ENCODE results near the gene NOTCH4.

Gene NOTCH4

DNA sequence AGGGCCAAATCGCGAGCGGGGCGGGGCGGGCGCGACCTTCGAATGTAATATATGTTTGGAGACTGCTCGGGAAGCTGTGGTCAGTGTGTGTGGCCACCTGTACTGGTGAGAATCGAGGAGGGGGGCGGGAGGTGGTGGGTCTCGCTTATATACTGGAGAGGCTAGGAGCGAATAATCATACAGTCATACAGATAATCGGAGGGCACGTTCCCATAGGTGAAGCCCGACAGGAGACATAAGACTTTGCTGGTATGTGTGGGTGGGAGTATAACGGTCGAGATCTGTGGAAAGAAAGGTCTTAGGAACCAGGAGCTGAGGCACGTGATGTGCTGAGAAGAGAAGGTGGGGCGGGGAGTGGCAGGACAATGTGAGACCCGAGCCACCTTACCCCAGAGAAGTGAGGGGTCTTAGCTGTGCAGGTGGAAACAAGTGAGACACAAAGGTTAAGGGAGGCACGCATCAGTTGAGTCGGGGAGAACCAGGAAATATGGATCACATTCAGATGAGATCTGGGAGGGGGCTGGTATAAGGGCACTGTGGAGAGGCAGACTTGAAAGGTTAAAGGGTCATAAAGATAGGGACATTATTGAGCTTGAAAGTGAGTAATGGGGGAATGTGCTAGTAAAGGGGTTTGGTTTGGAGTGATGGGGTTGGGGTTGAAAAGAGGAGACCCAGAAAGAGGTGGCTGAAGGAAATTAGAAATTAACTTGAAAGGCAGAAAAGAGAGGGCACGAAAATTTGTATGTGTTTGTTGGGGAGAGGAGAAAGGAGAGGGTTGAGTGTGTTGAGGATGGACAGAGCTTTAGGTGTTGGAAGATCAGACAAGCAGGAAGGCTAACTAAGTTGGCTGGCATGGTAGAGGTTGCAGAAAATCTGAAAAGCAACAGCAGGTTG is 45.1 kb downstream of the NOTCH4 start:
- no peak for DNase-seq

DNA sequence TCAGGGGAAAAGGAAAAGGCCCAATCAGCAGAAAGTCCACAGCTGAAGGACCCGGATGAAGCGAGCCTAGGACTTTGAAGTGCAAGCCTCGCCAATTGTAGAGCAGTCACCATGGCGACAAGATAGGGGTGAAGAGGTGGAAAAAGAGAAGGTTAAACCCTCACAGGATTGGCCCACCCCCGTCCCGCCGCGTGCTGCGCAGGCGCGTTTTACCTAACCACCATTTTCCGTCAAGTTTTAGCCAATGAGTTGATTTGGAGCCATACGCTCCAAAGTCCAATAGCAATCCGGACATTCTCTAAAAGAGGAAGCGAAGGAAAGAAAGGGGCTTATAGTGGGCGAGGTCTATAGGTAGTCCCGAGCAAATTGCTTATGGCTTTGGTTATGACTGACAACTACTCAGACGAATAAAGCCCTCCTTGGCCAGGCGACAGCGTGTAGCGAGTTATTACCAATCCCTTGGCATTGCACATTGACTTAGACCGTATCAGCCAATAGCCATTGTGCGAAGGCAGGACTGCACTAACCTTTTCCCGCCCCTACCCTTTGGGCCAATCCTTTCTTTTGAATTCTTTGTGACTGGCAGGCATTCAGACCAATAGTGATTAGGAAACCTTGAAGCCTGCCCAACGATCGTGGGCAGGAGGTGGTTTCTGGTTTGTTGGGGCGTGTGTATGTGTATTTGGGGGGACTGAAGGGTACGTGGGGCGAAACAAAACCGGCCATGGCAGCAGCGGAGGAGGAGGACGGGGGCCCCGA is 45.9 kb downstream of the NOTCH4 start, which contains the start of gene RNF5:
RNF5 (plus strand) TSS at position 618 of the 759 bp plus-strand sequence; CDS start at position 725, 107 bp downstream.
- DNase-seq, result peak; percentile 99

DNA sequence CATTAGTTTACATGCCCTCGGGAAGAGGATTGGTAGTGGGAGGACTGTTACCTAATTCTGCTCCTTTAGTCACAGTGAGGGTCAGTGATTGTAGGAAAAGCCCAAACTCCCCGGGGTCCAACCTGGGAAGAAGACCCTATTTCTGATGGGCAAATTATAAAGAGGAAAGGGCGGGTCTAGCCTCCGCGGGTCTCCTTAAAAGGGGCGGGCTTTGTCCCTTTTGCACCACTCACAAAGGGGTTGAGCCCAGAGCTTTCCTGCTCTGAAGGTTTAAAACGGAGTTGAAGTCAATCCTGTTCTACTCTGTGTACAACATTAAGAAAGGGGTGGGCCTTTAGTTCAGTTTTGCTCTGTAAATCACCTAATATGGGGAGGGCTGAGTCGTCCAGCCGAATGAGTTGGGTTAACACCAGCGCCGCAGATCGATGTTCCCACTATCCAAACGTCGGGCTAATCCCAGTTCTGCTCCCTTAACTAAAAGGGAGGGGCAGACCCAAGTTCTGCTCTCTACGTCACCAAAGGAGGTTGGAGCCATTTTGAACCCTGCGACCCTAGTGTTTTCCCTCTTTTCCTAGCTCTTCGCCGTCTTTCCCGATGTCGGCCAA is 46.6 kb downstream of the NOTCH4 start:
- DNase-seq, result peak; percentile 73

DNA sequence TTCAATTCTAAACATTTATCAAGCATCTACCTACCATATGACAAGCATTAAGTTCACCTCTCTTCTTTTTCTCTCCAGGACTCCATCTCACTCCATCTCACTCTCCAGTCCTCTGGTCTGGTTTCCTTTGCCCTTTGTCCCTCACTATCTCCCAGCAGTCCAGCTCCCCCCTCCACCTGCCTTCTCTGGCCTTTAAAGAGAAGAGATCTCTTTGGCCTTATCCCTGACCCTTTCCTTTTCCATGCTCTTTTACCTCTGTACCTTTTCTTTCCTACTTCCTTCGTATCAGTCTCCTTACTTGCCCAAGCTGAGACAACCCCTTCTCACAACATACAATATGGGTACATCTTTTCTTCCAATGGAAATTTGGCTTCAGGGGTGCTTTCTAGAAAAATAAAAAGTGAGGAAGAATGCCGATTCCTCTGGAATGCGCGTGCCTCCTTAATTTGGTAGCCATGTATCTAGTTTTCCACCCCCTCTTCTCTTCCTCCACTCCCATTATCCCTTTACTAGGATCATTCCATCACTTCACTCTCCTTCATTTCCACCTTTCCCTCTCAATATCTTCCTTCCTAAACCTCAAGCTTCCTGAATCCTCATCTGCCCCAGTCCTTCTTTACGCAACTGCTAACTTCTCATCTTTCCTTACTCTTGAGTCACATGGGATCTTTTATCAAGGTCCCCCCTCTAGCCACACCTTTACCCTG is 47.2 kb downstream of the NOTCH4 start:
- DNase-seq, result no peak

DNA sequence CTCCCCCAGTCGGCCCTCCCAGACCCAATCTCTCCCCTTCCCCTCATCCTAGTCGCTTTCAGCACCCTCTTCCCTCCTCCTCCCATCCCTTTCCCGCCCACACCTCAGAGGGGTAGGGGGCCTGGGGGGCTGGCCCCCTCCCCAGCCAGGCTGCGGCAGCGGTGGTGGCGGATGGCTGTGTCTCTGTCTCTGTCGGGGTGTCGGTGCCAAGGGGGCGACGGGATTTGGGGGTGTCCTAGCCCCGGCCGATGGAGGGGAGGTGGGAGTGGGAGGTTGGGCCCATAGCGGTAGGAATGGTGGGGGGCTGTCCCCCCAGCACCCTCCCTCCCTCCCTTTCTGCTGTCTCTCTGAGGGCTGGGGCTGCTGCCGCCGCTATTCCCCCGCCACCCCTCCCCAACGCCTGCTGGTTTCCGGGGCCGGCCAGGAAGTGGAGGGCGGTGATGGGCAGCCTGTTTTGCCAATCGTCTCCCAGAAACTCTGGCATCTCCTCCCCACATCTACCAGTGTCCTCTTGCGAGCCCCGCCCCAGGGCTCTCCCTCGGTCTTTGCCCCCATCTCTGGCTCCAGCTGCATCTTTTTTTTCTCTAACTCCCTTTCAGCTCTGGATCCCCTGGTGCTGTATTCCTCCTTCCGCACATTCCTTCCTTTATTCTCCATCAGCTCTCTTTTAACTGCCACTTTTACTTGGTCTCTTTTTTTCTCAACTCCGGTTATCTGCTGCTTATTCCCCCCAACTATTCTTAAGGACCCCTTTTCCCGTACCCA is 48.0 kb downstream of the NOTCH4 start, which contains the start of gene AGPAT1:
AGPAT1 (minus strand) TSS at position 374 of the 765 bp plus-strand sequence. CDS start 4,588 bp downstream, outside the sequence.
- peak; percentile 98 for DNase-seq

DNA sequence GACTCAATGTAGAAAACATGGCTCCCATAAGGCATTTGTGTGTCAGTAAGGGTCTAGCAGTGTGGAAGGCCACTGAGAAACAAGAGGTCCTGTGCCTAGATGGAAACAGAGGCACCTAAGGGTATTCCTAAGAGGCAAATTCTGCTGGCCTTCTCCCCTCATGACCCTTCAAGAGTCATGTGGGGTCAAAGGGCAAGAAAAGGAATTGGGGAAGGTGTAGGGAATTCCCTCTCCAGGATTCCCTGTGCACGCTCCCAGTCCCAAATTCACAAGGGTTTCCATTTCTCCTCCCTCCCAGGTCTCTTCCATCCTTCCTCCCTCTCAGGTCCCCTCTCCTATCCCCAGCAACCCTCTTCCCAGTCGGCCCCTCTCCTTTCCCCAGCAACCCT is 48.6 kb downstream of the NOTCH4 start:
- no peak for DNase-seq

DNA sequence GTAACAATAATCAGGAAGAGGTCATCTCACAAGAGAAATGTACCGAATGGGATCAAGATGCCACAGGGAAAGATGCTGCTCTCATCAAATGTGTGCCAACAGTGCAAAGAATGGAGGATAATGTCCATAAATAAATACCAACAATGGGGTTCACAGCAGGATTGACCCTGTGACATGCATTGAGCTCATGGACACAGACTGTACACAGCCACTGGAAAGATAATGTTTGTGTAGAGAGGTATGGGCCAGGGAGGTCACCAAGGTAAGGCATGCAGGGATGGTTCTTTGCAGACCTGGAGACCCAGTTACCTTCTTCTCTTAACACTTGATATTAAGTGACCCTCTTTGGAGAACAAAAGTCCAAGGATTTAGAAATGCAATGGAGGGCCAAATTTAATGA is 49.5 kb downstream of the NOTCH4 start:
- DNase-seq, result no peak

DNA sequence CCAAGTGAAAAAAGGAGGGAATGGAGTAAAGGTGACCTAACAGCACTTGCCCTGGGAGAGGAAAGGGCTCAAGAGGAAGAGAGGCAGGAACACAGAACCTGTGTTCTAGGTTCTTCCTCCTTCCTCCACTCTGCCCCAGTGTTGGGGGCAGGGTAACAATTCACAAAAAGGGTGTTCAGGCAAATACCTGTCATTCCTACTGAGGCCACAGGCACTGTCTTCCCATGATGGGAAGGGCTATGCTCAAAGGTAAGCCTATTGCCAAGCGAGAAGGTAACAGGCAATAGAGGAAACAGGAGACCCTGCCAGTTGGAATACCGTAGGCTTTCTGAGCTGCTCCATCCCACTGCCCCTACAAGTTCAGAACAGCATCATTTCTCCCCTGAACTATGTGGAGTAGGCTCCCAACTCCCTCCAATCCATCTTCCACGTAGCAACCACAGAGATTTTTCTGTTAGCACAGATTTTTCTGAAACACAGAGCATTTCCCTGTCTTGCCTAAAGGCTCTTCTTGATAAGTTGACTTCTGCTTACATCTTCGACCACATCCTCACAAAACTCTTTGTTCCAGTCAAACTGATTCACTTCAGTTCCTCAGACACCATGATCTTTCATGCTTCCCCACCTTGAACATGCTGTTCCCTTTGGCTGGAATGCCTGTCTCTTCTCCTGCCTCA is 50.7 kb downstream of the NOTCH4 start:
- DNase-seq, result peak; percentile 78

DNA sequence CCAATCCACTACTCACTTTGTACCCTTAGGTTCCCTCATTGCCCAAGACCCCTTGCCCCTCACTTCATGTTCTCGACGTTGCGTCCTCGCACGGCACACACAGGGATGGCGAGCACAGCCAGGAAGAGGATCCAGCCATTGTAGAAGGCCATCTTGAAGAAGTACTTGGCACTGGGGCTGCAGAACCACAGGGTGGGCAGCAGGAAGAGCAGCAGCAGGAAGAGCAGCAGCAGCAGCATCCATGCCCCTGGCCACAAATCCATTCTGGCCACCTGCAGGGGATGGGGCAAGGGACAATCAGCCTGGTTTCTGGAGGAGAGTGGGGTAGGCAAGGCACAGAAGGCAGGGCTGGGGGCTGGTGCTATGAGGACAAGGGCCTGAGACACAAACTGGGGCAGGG is 52.6 kb downstream of the NOTCH4 start:
- DNase-seq, result no peak

DNA sequence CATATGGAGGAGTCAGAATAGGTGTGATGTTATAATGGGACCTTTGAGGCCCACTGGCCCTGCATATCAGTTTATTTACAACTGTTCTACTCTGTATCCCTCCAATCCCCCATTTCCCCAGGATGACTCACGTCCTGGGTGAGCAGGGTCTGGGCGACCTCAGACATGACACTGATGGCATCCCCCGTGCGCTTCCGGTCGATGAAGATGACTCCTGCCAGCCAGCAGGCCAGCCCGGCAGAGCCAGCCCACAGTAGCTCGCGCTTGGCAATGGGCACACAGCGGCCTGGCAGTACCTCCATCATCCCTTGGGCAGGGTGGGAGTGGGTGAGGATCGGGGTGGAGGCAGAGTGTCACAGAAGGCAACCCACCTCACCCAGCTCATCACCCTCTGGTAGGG is 53.6 kb downstream of the NOTCH4 start:
- DNase-seq, result no peak

DNA sequence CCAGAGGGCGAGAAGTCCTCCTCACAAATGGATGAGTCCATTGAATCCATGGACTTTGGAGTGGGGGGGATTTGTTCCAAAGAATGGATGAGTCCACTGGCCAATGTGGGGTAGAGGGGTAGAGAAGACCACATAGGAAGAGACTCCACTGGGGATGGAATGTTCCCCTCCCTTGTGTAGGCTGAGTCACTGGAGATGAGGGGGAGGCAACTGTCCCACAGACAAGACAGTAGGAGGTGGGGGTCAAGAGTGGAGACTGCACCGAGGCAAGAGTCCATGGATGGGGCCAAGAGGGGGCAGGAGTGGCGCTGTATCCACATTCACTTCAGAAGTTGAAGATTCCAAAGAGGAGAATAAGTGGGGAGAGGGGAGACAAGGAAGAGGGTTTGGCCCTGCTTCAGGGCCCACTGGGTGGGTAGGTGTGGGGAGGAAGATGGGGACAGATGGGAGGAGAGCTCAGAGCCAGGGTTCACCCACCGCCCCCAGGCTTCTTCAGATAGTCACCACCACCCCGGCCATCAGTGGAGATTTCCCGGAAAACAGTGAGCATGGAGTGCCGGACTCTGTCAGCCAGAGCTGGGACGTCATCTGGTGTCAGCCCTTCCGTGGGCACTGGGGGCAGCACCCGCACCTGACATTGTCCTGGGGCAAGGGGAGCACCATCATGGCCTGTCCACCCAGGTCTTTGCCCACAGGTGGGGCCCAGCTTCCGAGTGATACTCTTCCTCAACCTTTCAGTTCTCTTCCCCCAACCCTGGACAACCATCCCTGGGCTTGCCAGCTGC is 54.9 kb downstream of the NOTCH4 start:
- DNase-seq, result no peak

DNA sequence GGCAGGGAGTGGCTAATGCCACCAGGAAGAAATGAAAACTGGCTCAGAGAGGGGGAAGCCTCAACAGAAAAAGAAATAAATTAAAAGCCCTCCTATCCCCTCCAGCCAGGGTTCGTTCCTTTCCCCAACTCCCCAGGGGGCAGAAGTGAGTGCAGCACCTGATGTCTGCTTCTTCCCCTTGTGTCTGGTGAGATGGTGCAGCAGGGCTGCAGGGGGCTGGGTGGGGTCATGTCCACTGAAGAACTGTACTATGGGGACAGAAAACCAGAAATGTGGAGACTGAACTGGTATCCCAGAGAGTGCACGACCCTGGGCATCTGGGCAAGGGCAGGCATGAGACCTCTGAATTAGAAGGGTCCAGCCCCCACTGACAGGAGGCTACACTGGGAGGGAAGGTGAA is 55.5 kb downstream of the NOTCH4 start:
- DNase-seq, result no peak

DNA sequence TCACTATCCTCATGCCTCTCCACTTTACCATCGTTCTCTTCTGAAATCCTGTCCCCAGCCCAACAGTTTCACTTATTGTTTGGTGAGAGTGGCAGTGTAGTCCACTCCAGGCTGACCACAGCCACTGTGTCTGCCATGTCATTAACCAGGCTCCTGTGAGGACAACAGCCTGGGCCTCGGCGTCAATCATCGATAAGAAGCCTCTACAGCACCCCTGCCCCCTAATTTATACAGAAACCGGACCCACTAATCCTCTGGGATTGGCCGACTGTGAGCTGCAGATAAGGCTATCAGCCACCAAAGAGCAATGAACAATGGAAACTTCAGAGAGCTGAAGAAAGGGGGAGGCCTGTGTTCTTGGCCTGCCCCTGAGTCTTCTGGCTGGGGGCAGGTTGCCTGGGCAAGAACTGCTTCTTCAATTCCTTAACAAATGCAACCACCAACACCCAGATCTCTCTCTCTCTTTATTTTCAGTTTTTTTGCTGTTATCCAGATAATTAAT is 56.1 kb downstream of the NOTCH4 start:
- no peak for DNase-seq

DNA sequence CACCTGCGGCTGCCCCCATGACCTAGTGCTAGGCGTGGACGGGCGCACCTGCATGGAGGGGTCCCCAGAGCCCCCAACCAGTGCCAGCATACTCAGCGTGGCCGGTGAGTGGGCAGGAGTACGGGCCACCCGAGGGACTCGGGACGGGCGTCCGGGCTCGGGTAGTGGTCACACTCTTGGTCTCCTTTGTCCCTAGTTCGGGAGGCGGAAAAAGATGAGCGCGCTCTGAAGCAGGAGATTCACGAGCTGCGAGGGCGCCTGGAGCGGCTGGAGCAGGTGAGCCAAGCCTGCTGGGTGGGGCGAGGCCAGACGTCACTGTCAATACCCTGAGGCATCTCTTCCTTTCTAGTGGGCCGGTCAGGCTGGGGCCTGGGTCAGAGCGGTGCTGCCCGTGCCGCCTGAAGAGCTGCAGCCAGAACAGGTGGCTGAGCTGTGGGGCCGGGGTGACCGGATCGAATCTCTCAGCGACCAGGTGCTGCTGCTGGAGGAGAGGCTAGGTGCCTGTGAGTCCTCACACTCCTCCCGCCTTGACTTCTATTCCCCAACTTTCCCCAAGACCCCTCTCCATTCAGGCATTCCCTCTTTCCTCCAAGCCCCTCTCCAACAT is 56.6 kb downstream of the NOTCH4 start:
- peak; percentile 70 for DNase-seq

DNA sequence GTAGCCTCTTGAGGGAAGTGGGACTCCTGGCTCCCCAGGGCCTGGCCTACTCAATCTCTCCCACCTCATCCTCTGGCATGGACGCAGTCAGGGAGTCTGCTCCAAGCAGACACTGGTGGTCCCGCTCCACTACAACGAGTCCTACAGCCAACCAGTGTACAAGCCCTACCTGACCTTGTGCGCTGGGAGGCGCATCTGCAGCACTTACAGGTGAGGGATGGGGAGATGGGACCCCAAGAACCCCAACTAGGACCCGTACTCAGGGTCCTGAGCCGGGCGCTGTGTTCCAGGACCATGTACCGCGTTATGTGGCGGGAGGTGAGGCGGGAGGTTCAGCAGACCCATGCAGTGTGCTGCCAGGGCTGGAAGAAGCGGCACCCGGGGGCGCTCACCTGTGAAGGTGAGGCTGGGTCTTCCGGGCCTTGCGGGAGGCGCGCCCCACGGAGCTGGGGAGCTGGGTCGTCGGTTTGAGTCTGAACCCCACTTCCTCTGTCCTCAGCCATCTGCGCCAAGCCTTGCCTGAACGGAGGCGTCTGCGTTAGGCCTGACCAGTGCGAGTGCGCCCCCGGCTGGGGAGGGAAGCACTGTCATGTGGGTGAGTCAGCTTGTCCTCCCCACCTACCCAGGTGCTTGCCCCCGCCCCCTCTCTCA is 57.3 kb downstream of the NOTCH4 start:
- DNase-seq, result peak; percentile 79

DNA sequence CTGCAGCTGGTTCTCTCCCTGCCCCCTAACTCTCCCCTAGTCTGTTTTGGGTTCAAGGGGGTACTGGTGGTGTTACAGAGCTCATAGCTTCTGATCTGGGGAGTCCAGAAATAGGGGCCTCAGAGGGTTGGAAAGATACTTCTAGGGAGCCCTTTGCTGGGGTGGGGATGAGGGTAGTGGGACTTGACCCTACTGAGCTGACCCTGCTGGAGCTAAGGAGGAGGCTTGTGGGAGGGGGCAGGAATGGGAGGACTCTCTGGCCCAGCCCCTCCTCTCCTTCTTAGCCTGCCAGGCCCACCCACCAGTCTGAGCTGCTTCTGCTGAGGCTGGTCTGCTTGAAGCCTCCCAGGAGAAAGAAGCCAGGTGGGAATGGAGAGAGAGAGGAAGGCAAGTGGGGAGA is 59.6 kb downstream of the NOTCH4 start, which contains the start of gene EGFL8:
EGFL8 (plus strand) TSS at position 301 of the 400 bp plus-strand sequence. CDS start 1,571 bp downstream, outside the sequence.
- DNase-seq, result no peak

DNA sequence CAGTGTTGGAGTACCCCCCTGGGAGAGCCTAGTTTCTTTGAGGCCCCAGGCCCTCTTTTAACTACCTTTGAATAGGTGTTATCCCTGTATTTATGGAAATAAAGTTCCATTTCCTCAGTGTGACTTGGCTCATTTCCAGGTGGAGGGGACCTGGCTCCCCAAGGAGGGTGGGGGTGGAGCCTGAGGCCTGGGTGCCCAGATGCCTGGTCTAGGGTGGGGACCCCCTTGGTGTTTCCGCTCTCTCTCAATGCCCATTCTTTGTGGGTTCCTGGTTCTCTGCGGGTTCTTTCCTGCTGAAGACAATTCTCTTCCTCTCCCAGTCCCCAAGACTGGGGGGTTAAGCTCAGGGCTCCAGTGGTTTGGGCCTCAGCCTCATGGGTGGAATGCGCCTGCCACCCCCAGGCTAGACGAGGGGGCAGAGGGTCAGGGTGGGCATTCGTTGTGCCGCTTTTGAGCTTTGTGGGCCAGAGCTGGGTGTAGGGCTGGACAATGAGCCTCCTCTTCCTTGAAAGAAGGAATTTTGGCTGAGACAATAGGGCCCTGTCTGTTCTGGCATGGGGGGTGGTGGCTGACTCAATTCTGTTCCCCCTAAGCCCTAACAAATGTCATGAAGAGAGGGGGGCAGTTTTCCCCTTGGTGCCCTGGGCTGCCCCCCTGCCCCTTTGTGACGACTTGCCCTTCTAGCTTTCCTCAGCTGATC is 60.2 kb downstream of the NOTCH4 start:
- no peak for DNase-seq

DNA sequence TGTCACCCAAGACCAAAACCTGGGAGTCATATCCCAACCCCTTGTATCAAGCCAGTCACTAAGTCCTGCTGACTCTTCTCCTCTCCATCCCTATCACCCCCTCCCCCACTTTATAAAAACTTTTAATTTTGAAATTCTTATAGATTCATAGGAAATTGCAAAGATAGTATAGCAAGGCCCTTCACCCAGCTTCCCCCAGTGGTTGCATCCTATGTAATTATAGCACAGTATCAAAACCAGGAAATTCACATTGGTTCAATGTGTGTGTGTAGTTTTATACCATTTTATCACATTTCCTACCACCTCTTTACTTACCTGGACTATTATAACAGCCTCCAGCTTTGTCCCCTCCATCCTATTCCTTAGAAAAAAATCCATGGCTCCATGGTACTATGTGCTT is 65.8 kb downstream of the NOTCH4 start:
- DNase-seq, result no peak

DNA sequence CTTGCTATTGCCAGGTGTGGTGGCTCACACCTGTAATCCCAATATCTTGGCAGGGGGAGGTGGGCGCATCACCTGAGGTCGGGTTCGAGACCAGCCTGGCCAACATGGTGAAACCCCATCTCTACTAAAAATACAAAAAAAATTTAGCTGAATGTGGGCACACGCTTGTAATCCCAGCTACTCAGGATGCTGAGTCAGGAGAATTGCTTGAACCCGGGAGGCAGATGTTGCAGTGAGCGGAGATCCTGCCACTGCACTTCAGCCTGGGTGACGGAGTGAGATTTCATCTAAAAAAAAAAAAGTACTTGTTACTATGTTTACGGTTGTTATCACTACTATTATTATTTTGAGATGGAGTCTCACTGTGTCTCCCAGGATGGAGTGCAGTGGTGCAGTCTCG is 67.0 kb downstream of the NOTCH4 start:
- no peak for DNase-seq

All from islet precursor cell (in vitro differentiated cells).